ENCODE results near the gene PLA2G6.
"Not testable (repeated sequence)": the region's sequence is repeated elsewhere in the genome, so short reads cannot be mapped to it uniquely, and the experiment has no call there.

PLA2G6 gene

DNA sequence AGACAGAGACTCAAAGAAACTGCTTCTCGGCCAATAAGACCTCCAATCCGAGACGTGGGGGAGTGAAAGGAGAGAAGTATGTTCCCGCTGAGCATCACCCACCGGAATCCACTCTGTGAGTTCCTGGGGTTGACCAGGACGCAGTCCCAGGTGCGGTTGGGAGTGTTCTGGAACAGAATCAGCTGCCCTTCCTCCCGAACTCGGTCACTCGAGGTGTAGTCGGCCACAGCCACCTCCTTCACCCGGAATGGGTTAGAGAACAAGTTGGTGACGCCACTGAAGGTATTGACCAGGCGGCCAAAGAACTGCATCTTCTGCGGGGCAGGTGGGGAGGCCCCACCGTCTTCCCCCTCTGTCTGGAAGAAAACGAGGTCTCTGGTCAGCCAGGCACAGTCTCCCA is 12.5 kb downstream of the PLA2G6 start:
- DNase-seq (ENCODE audit: low read depth, low spot score) = no peak

DNA sequence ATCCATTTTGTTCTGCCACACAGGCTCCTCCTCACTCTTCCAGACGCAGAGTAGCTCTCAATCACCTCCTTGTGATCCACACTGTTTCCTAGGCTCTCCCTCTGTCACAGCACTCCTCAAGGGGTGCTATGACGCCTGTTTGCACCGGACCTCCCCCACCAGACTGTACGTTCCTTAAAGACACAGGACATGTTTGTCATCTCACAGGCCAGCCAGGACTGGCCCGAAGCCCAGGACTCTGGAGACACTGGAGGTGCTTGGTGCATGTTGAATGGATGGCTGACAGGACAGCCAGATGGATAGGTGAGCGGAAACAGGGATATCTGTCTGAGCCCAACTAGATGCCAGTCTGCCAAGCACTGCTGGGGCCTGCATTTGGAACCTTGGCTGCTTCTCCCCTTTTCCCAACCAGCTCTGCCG is 13.6 kb downstream of the PLA2G6 start:
- DNase-seq (ENCODE audit: low read depth, low spot score) = no peak

GRCh38 chr22:38165922-38166593 is 15.6 kb downstream of the PLA2G6 start:
- DNase-seq (ENCODE audit: low read depth, low spot score) = no peak

DNA sequence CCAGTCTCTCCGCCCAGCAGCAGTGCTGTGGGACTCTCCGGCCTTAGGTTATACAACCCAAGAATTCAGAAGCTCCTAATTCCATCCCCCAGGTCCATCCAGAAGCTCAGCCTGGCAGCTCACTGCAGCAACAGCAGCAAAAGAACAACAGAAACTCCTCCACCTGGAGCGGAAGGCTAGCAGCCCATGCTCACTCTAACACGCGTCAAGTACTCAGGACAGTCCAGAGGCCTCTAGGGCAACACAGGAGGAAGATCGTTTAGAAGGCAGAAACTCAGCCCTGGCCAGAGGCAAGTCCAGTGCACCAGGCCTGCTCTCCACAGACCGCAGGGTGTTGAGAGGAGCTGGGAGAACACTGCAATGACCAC is 17.1 kb downstream of the PLA2G6 start:
- DNase-seq (ENCODE audit: low read depth, low spot score) = no peak

DNA sequence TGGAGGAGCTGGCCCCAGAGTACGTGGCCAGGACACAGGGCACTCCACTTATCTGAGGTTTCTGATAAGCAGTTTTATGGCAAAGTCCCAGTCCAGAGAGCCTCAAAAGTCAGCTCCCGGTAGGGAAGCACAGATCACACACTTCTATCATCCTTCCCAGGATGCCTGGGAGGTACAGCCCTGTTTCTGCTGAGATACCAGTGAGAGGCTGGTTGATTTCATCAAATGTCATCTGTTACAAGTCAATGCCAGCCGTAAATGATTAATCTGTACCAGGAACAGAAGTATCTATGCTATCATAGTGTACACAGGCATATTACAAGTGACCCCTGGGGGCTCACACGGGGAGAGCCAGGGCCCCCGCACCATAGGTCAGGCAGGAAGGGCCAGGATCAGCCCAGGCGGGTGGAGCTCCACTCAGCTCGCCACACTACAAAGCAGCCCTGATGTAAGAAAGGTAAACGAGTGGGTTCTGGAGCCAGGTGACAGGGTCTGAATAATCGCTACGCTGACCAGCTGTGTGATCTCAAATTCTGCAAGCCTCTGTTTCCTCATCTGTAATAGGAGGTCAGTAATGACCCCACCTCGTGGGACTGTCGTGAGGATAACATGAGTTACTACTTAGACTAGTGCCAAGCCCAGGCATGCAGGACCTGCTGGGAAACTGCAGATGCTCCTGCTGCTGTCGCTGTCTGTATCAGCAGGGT is 17.6 kb downstream of the PLA2G6 start:
- DNase-seq (ENCODE audit: low read depth, low spot score) = no peak

DNA sequence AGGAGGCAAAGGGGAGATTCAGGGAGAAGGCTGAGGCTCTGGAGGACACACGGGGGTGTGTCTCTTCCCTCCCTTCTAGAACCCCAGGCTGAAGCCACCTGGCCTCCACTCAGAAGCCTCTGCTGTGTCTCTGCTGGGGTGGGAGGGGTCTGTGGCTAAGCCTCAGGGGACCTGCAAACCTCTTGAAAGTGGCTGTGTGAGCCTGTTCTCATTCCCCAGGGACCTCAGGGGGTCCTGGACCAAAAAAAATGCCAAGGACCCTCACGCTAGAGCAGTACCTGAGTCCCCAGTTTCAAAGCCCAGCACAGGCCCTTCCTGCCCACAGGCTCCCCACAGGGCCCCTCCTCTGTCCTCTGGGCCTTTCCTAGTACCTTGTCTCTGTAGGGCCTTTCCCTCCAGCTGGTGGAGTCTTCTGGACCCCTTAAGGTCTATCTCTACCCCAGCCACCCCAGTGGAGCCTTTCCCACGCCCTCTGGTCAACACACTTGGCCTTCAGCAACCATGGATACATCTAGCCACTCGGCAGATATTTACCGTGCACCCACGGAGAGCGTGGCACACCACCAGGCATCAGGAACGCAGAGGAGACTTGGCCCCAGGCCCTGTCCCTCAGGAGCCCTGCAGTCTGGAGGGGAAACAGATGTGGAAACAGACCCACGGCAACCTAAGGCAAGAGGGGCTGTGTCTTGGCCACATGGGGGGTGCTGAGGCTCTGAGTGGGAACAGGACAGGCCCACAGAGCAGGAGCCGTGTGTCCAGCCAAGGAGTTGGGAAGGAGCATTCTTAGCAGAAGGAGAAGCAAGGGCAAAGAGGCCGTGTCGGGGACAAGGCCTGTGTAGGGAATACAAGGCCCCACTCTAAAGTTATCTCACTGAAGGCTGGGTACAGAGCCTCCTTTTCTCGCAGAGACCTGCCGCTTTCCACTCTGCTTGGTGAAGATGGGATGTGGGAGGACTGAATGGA is 18.5 kb downstream of the PLA2G6 start:
- no peak for DNase-seq (ENCODE audit: low read depth, low spot score)

DNA sequence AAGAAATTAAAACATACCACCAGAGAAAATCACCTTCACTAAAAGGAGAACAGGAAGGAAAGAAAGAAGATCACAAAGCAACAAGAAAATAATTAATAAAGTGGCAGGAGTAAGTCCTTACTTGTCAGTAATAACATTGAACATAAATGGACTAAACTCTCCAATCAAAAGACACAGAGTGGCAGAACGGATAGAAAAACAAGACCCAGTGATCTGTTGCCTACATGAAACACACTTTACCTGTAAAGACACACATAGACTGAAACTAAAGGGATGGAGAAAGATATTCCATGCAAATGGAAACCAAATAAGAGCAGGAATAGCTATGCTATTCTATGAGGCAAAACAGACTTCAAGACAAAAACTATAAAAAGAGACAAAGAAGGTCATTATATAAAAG is 25.9 kb downstream of the PLA2G6 start:
- no peak for DNase-seq (ENCODE audit: low read depth, low spot score)

GRCh38 chr22:38154563-38154915 is 27.1 kb downstream of the PLA2G6 start:
- not testable (repeated sequence) for DNase-seq (ENCODE audit: low read depth, low spot score)

DNA sequence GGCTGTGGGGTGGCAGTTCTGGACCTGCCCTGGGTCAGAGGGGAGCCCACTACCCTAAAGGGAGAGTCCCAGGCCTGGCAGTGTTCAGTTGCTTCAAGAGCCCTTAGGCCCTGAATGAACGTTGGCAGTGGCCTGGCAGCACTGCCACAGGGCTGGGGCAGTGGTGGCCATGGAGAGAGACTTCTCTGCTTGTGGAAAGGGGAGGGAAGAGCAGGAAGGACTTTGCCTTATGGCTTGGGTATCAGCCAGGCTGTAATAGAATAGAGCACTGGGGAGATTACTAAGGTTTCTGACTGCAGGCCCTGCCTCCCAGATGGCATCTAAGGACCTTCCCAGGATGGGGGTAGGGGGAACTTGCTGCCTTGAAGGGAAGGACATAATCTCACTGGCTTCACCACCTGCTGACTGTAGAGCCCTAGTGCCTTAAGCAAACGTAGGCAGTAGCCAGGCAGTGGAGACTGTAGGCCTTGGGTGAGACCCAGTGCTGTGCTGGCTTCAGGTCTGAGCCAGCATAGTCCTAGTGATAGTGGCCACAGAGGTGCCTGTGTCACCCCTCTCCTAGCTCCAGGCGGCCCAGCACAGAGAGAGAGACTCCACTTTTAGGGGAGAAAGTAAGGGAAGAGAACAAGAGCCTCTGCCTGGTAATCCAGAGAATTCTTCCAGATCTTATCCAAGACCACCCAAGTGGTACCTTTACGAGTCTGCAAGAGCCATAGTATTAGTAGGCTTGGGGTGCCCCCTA is 27.6 kb downstream of the PLA2G6 start:
- DNase-seq (ENCODE audit: low read depth, low spot score) = no peak

DNA sequence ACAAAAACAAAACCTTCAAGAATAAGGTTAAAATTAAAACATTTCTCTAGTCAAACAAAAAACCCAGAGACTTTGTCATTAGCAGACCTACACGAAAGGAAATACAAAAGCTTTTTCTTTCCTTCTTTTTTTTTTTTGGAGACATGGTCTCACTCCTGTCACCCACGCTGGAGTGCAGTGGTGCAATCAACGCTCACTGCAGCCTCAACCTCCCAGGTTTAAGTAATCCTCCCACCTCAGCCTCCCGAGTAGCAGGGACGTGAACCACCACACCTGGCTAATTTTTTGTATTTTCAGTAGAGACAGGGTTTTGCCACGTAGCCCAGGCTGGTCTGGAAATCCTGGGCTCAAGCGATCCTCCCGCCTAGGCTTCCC is 30.5 kb downstream of the PLA2G6 start:
- no peak for DNase-seq (ENCODE audit: low read depth, low spot score)

- DNase-seq (ENCODE audit: low read depth, low spot score) = peak; percentile 43
Measured at GRCh38 chr22:38148245-38148644, 33.4 kb downstream of the PLA2G6 start.

- DNase-seq (ENCODE audit: low read depth, low spot score) = not testable (repeated sequence)
Measured at GRCh38 chr22:38146166-38146565, 35.5 kb downstream of the PLA2G6 start.

DNA sequence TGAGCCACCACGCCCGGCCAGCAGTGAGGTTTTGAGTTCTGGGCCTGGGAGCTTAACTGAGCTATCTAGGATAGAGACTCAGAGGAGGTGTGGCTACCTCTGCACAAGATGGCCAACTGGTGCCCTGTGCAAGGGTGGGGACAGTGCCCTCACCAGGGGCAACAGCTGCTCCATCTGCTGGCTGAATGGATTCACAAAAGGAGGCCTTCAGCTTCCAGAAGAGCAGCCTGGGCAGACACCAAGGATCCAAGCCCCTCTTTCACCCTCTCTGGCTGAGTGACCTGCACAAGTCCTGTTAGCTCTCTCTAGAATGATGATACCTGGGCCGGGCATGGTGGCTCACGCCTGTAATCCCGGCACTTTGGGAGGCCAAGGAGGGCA is 37.6 kb downstream of the PLA2G6 start:
- no peak for DNase-seq (ENCODE audit: low read depth, low spot score)

DNA sequence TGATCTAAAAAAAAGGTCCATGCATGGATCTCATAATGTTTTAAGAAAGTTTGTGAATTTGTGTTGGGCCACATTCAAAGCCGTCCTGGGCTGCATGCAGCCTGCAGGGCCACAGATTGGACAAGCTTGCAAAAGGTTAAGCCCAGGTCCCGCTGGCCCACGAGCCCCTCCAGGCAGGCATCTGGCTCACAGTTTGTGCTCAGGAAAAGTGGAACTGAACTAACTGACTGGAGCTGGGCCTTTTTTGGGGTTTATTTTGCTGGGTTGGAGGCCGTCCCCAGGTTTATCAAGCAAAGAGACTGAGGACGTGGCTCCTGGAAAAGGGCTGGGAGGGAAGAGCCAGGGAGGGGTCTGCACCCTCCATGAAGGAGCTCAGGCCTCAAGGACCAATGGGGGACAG is 39.0 kb downstream of the PLA2G6 start:
- no peak for DNase-seq (ENCODE audit: low read depth, low spot score)

DNA sequence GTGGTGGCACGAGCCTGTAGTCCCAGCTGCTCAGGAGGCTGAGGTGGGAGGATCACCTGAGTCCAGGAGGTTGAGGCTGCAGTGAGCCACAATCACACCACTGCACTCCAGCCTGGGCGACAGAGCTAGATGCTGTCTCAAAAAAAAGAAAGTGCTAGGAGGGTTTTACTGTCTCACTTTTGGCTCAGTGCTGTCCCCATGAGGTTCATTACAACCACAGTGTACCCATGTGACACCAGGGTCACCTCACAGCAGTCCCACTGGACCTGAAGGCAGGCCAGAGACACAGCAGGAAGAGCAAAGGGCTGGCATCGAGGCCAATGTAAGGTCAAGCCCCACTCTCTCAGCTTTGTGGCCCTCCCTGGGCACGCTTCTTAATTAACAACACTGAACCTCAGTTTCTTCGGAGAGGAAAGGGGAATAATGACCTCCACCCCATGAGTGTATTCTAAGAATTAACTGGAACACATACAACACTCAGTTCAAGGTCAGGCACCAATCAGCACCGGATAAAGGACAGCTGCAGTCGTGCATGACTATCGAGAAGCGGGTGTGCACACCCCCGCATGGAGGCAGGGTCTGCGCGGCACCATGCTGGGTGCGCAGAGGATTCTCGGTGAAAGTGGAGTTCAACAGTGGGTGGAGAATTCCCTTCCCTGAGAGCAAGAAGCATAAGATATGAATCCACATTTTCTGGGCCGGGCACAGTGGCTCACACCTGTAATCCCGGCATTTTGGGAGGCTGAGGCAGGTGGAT is 40.2 kb downstream of the PLA2G6 start:
- no peak for DNase-seq (ENCODE audit: low read depth, low spot score)

GRCh38 chr22:38139901-38140300 is 41.7 kb downstream of the PLA2G6 start:
- DNase-seq (ENCODE audit: low read depth, low spot score) = no peak

GRCh38 chr22:38138961-38139360 is 42.7 kb downstream of the PLA2G6 start:
- no peak for DNase-seq (ENCODE audit: low read depth, low spot score)

DNA sequence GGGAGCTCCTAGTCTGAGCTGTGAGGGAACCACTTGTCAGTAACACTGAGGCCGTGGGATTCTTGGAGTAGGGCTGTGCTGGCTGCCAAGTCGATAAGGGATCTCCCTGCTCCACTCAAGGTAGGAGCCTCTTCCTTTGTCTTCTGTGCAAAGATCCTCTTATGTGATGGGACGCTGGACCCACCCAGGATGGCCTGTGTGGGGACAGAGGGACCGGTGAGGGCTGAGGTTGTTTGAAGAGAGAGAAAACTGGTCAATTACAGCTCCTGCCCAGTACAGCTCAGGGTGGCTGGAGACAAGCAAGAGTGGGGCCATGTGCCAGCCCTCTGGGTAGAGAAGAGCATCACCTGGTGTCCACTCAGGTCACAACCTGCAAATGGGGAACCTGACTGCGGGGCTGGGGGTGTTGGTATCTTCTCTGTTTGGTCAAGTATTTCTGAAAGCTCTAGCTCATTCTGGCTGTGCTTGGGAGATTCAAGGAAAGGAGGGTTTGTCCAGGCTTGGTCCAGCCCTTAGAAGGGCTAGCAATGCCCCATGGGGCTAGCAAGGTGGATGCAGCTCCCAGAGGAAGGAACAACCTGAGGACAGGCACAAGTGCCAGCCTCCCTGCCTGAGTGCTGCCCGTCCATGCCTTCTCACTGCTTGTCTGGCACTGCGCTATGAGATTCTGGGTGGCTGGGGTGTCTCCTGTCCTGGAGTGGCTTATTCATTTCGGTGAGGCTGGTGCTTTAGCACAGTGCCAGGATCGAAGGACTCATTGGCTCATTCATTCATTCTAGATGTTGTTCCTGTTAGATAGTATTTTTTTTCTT is 43.5 kb downstream of the PLA2G6 start:
- no peak for DNase-seq (ENCODE audit: low read depth, low spot score)

DNA sequence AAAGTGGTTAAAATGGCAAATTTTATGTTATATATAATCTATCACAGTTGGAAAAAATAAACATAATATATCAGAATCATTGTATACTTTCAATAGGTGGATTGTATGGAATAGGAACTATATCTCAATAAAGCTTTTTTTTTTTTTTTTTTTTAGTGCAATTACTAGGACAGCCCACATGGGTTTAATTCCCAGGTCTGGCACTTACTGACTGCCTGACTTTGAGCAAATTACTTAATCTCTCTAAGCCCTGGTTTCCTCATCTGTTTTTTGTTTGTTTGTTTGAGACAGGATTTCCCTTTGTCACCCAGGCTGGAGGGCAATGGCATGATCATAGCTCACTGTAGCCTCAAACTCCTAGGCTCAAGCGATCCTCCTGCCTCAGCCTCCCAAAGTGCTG is 45.0 kb downstream of the PLA2G6 start:
- DNase-seq (ENCODE audit: low read depth, low spot score) = no peak

GRCh38 chr22:38135133-38135706 is 46.4 kb downstream of the PLA2G6 start:
- no peak for DNase-seq (ENCODE audit: low read depth, low spot score)

All from smooth muscle cell of the brain vasculature (primary cell).